Measurements from ENCODE around the gene CEACAM20. TPM values are rescaled to one million over a fixed set of nuclear protein-coding genes. Genes with fewer than 3 reads are reported as not detected.
"Not testable (repeated sequence)": the region's sequence is repeated elsewhere in the genome, so short reads cannot be mapped to it uniquely, and the experiment has no call there.

Gene CEACAM20
- total RNA-seq, 1 donor from 2014 or later: 0.35 TPM

- TF ChIP-seq CTCF (IDR thresholded peaks at IDR 0.05): no peak
- H3K27me3 ChIP-seq: peaks cover 8% of the 10 kb centered on the region
- H3K27ac ChIP-seq: no peak overlapping the region
- intact Hi-C loops (cut with DNase I): loop anchor here (5.0 kb wide), 2 partner anchors 87 to 202 kb away; no protein-coding TSS in a partner anchor
- no peaks in the 10 kb centered on the region for H3K36me3 ChIP-seq
- H3K4me3 ChIP-seq: no peak overlapping the region
- no peak for ATAC-seq
- no peak for DNase-seq
- H3K4me1 ChIP-seq: no peaks in the 10 kb centered on the region
- H3K9me3 ChIP-seq: no peaks in the 10 kb centered on the region
Measured at GRCh38 chr19:44570603-44570983, 41.1 kb upstream of the CEACAM20 start.

GRCh38 chr19:44567745-44568144 is 38.3 kb upstream of the CEACAM20 start:
- no peak overlapping the region for H3K4me3 ChIP-seq
- no peak for TF ChIP-seq CTCF (IDR thresholded peaks at IDR 0.05)
- H3K9me3 ChIP-seq: no peaks in the 10 kb centered on the region
- DNase-seq: no peak
- ATAC-seq: no peak
- H3K36me3 ChIP-seq: no peaks in the 10 kb centered on the region
- no peak overlapping the region for H3K27ac ChIP-seq
- H3K4me1 ChIP-seq: no peaks in the 10 kb centered on the region
- intact Hi-C loops (cut with DNase I): no loop called here
- H3K27me3 ChIP-seq: peaks cover 8% of the 10 kb centered on the region

- no peaks in the 10 kb centered on the region for H3K36me3 ChIP-seq
- intact Hi-C loops (cut with DNase I): no loop called here
- peaks cover 8% of the 10 kb centered on the region for H3K27me3 ChIP-seq
- no peak overlapping the region for H3K4me3 ChIP-seq
- no peak for ATAC-seq
- DNase-seq: no peak
- no peak for TF ChIP-seq CTCF (IDR thresholded peaks at IDR 0.05)
- no peaks in the 10 kb centered on the region for H3K9me3 ChIP-seq
- H3K4me1 ChIP-seq: no peaks in the 10 kb centered on the region
- no peak overlapping the region for H3K27ac ChIP-seq
Measured at GRCh38 chr19:44566984-44567383, 37.5 kb upstream of the CEACAM20 start.

GRCh38 chr19:44563086-44563655 is 33.7 kb upstream of the CEACAM20 start:
- not testable (repeated sequence) for H3K4me1 ChIP-seq

GRCh38 chr19:44557933-44558332 is 28.5 kb upstream of the CEACAM20 start:
- no peak overlapping the region for H3K4me3 ChIP-seq
- no peak overlapping the region for H3K27ac ChIP-seq
- no peaks in the 10 kb centered on the region for H3K36me3 ChIP-seq
- ATAC-seq (no peak), DNase-seq (no peak)
- no peaks in the 10 kb centered on the region for H3K9me3 ChIP-seq
- intact Hi-C loops (cut with DNase I): no loop called here
- no peaks in the 10 kb centered on the region for H3K27me3 ChIP-seq
- TF ChIP-seq CTCF (IDR thresholded peaks at IDR 0.05): no peak
- no peaks in the 10 kb centered on the region for H3K4me1 ChIP-seq

More at GRCh38 chr19:44563086-44563655, 33.7 kb upstream of the CEACAM20 start:
- intact Hi-C loops (cut with DNase I); H3K4me3 ChIP-seq; H3K36me3 ChIP-seq; H3K9me3 ChIP-seq; DNase-seq; ATAC-seq; H3K27me3 ChIP-seq; H3K27ac ChIP-seq: not testable (repeated sequence)

- H3K4me1 ChIP-seq: no peaks in the 10 kb centered on the region
- intact Hi-C loops (cut with DNase I): no loop called here
- no peak for ATAC-seq
- no peaks in the 10 kb centered on the region for H3K36me3 ChIP-seq
- no peaks in the 10 kb centered on the region for H3K9me3 ChIP-seq
- H3K4me3 ChIP-seq: no peak overlapping the region
- H3K27ac ChIP-seq: no peak overlapping the region
- no peak for TF ChIP-seq CTCF (IDR thresholded peaks at IDR 0.05)
- no peaks in the 10 kb centered on the region for H3K27me3 ChIP-seq
- no peak for DNase-seq
Measured at GRCh38 chr19:44554641-44555246, 25.3 kb upstream of the CEACAM20 start.

All from upper lobe of right lung (tissue), 1 donor.